OCI-LY7 (cell line): ENCODE data around the gene KICS2.

Source experiments
- CTCF ChIP-seq: fragments of 200-600 bp; sonication (generic); conservative IDR thresholded peaks from 2 replicates; pipeline ENCODE4 v1.5.1; 2014; ENCODE audit warnings: mild to moderate bottlenecking, antibody characterized with exemption, low read length, moderate library complexity, mixed read lengths
- EZH2phosphoT487 ChIP-seq: fragments of 200-600 bp; sonication (generic); IDR thresholded peaks from 2 replicates; pipeline ENCODE4 v1.6.1; 2018; ENCODE audit warnings: low read depth, borderline replicate concordance, mild to moderate bottlenecking, mixed run types, antibody characterized with exemption, low read length, moderate library complexity, mixed read lengths

- TF ChIP-seq CTCF = no peak
- no peak for TF ChIP-seq EZH2phosphoT487
These were observed 32.0 kb downstream of the KICS2 start for GRCh38 chr12:64190140-64190539.
